Naive thymus-derived CD4-positive, alpha-beta T cell (primary cell): ENCODE results near the gene MOK. TPM values are rescaled to one million over a fixed set of nuclear protein-coding genes. Genes with fewer than 3 reads are reported as not detected.

ENCODE experiments used
- ATAC-seq: fragments of 150-1000 bp; cut with Tn5 transposase; 2 replicates; pipeline ENCODE4 v1.10.0; 2021; ENCODE audit warnings: mild to moderate bottlenecking, moderate library complexity
- CTCF ChIA-PET: fragments of 350-600 bp; sonication (Branson Sonifier 250); formaldehyde crosslinking; loops from one replicate; lab custom pipeline; 2021; ENCODE audit warnings: antibody characterized with exemption; lab: Charles Lee
- POLR2A ChIA-PET: fragments of 350-600 bp; sonication (Branson Sonifier 250); formaldehyde crosslinking; loops from one replicate; lab custom pipeline; 2021; ENCODE audit warnings: antibody characterized with exemption, inconsistent platforms; lab: Charles Lee
- DNase-seq, 9 donors: peaks; one replicate each; pipeline versions ENCODE4 v3.0.0 to v3.0.0-alpha.2; 2020 to 2022; ENCODE audit warnings: mixed read lengths in 1 of 9
- H3K27ac ChIP-seq: one replicate; pipeline ENCODE4 v1.7.0; 2013; ENCODE audit warnings: mild to moderate bottlenecking, low read depth, low read length, moderate library complexity
- H3K27me3 ChIP-seq, 2 donors: one replicate each; pipeline ENCODE4 v1.7.0; 2013; ENCODE audit warnings: low read length in 2 of 2, mild to moderate bottlenecking in 2 of 2, moderate library complexity in 2 of 2; ENCODE audit not compliant: control insufficient read depth in 2 of 2, insufficient read depth in 2 of 2
- H3K36me3 ChIP-seq, 3 experiments: 1 replicate in 2 of 3; 2 replicates in 1 of 3; pipeline ENCODE4 v1.7.0; 2013; ENCODE audit warnings: low read length in 3 of 3, mild to moderate bottlenecking in 3 of 3, moderate library complexity in 1 of 3; ENCODE audit not compliant: insufficient read depth in 3 of 3, control insufficient read depth in 2 of 3
- H3K4me1 ChIP-seq, 2 donors: one replicate each; pipeline ENCODE4 v1.7.0; 2013; ENCODE audit warnings: low read length in 2 of 2, mild to moderate bottlenecking in 2 of 2, moderate library complexity in 1 of 2; ENCODE audit not compliant: control insufficient read depth in 2 of 2, insufficient read depth in 2 of 2
- H3K4me3 ChIP-seq: 2 replicates; pipeline ENCODE4 v1.7.0; 2013; ENCODE audit warnings: mild to moderate bottlenecking, low read length
- H3K9me3 ChIP-seq, 3 experiments: 1 replicate in 2 of 3; 2 replicates in 1 of 3; pipeline ENCODE4 v1.7.0; 2013; ENCODE audit warnings: low read length in 3 of 3; ENCODE audit not compliant: control insufficient read depth in 2 of 3
- H3K27ac Mint-ChIP-seq, 9 donors: one replicate each; pipeline ENCODE4 v1.8.0; 2020 to 2022; ENCODE audit warnings: mixed read lengths in 9 of 9, mild to moderate bottlenecking in 8 of 9, moderate library complexity in 5 of 9, inconsistent platforms in 2 of 9
- H3K27me3 Mint-ChIP-seq, 5 donors: one replicate each; pipeline ENCODE4 v1.8.0; 2021 to 2022; ENCODE audit warnings: mixed read lengths in 5 of 5, mild to moderate bottlenecking in 1 of 5
- H3K36me3 Mint-ChIP-seq, 5 donors: one replicate each; pipeline ENCODE4 v1.8.0; 2020 to 2022; ENCODE audit warnings: mixed read lengths in 5 of 5, mild to moderate bottlenecking in 3 of 5, inconsistent platforms in 1 of 5
- H3K4me1 Mint-ChIP-seq, 7 donors: one replicate each; pipeline ENCODE4 v1.8.0; 2020 to 2022; ENCODE audit warnings: mixed read lengths in 7 of 7, mild to moderate bottlenecking in 3 of 7, inconsistent platforms in 1 of 7
- H3K4me3 Mint-ChIP-seq, 10 donors: one replicate each; pipeline ENCODE4 v1.8.0; 2020 to 2022; ENCODE audit warnings: mild to moderate bottlenecking in 10 of 10, mixed read lengths in 10 of 10, moderate library complexity in 6 of 10, inconsistent platforms in 2 of 10
- H3K9me3 Mint-ChIP-seq, 11 donors: one replicate each; pipeline ENCODE4 v1.8.0; 2020 to 2022; ENCODE audit warnings: mixed read lengths in 11 of 11, mild to moderate bottlenecking in 4 of 11, inconsistent platforms in 1 of 11, moderate library complexity in 1 of 11
- intact Hi-C, 2 donors: fragments of 100-400 bp; cut with micrococcal nuclease; formaldehyde crosslinking; loops; one replicate each; pipeline ENCODE4 v1.15.1; 2023
- polyA plus RNA-seq, 2 donors: library from polyadenylated mRNA; unstranded; fragments of 300-500 nt; fragmentation: Illumina TruSeq; gene quantifications; one replicate each; pipeline ENCODE4 v1.2.3, GENCODE V29; 2021
- total RNA-seq, 6 experiments: library from RNA in 5 of 6; stranded (reverse) in 5 of 6; gene quantifications; 1 replicate in 5 of 6; 2 replicates in 1 of 6; pipeline ENCODE4 v1.2.3 and lab custom pipeline; 2021 to 2026

MOK gene
- total and polyA plus RNA-seq, 7 experiments from 2014 or later: 1.3 to 3.5 (median 1.9) TPM

DNA sequence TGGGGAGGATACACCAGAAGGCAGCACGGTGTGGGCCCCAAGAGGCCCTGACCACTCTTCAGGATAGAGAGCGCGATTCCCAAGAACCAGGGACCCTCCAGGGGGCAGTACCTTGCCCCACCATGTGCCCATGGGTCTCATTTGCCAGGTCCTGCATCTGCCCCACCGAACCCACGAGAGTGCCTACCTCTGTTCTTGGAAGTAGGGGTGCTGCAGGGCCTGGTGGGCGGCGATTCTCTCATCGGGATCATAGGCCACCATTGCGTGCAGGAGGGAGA is 72.7 kb downstream of the MOK start:
- Mint-ChIP-seq H3K4me3 (no peak overlapping the region), H3K27ac (no peak overlapping the region), H3K27me3 (no peaks in the 10 kb centered on the region), H3K36me3 (no peaks in the 10 kb centered on the region), H3K4me1 (no peaks in the 10 kb centered on the region), H3K9me3 (no peaks in the 10 kb centered on the region)
- ATAC-seq (no peak), DNase-seq (no peak)
- intact Hi-C loops: no loop called here
- Histone ChIP-seq H3K9me3 (no peaks in the 10 kb centered on the region), H3K4me3 (no peak overlapping the region), H3K4me1 (no peaks in the 10 kb centered on the region), H3K27ac (no peak overlapping the region), H3K27me3 (no peaks in the 10 kb centered on the region), H3K36me3 (no peaks in the 10 kb centered on the region)
- CTCF ChIA-PET: no interaction called here
- POLR2A ChIA-PET: no interaction called here

DNA sequence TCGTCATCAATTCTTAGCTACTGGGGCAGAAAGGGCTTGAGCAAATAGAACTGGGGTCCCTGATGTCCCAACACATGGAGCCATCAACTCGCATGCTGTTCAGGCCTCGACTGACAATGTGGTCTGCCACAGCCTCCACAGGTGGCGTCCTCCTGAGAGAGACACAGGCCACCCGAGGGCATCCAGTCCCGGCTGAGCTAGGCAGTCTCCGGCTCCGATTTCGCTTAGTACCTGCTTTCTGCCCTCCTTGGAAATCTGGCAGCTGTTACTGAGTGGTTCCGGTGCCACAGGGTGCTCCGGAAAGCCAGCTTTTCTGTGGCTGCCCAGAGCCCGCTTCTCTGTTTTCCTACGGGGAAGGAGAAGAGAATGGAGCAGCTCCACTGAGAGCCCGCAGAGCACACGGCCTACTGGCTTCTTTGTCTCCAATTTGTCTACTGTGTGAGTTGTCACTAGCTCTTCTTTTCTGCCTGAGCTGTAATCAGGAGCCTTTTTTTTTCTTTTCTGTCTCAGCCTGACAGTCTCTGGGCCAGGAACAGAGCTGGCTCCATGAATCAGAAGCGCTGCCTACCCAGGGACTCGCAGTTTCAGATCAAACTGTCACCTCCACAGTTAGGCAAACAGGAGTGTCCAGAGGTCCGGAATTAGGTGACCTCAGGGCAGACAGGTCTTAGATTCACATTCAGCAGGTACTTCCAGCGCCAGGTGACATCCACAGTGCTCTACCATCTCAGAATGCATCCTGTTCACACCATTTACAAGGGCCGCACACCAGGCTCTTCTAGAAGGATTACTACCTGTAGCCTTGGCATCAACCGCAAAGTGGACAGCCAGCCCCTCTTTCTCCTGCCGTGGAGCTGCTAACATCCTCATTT is 73.3 kb downstream of the MOK start:
- no peaks in the 10 kb centered on the region for H3K9me3 Mint-ChIP-seq
- no peak for DNase-seq
- ChIA-PET POLR2A (interaction anchor here (0.6 kb wide), 1 partner anchor 85 kb away, joined by 3 read pairs; no protein-coding TSS in a partner anchor), CTCF (interaction anchor here (0.9 to 1.0 kb wide), 2 partner anchors 24 to 82 kb away, joined by 3 read pairs; no protein-coding TSS in a partner anchor)
- Histone ChIP-seq H3K27me3 (no peaks in the 10 kb centered on the region), H3K9me3 (no peaks in the 10 kb centered on the region), H3K27ac (no peak overlapping the region), H3K36me3 (no peaks in the 10 kb centered on the region), H3K4me1 (no peaks in the 10 kb centered on the region), H3K4me3 (no peak overlapping the region)
- H3K4me1 Mint-ChIP-seq: no peaks in the 10 kb centered on the region
- no peaks in the 10 kb centered on the region for H3K27me3 Mint-ChIP-seq
- intact Hi-C loops: no loop called here
- no peak overlapping the region for H3K4me3 Mint-ChIP-seq
- ATAC-seq: no peak
- no peaks in the 10 kb centered on the region for H3K36me3 Mint-ChIP-seq
- no peak overlapping the region for H3K27ac Mint-ChIP-seq

DNA sequence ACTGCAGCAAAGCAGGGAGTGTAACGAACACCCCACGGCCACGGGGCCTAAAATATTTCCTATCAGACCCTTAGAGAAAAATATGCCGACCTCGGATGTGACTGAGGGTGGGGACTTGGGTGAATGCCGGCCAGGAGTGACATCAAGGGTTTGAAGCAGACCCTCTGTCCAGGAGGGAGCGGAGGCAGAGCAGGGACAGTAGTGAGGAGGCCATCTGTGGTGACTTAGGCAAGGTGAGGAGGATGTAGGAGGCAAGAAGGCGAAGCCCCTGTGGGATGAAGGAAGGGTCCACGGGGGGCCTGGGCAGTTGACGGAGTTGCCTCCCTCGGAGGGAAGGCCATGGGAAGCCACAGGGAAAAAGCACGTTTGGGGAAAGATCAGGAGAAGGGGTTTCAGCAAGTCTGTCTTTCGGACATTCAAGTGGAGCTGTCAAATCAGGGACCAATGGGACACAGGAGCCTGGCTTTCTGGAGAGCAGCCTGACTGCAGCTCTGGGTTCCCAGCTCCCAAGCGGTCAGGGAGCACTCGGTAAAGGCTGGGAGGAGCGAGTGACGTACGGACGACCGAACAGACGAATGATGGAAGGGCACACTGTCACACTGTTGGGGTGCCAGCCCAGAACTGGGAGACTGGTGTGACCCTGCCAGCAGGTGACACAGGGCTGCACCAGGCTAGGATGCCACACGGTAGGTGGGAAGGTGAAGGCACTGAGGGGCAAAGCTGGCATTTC is 74.3 kb downstream of the MOK start:
- DNase-seq (no peak), ATAC-seq (no peak)
- POLR2A ChIA-PET: interaction anchor here (0.6 kb wide), 1 partner anchor 86 kb away, joined by 3 read pairs; no protein-coding TSS in a partner anchor
- no peak overlapping the region for H3K27ac Mint-ChIP-seq
- Histone ChIP-seq H3K27me3 (no peaks in the 10 kb centered on the region), H3K36me3 (no peaks in the 10 kb centered on the region), H3K9me3 (no peaks in the 10 kb centered on the region), H3K27ac (no peak overlapping the region), H3K4me1 (no peaks in the 10 kb centered on the region), H3K4me3 (no peak overlapping the region)
- intact Hi-C loops: no loop called here
- CTCF ChIA-PET: interaction anchor here (0.9 kb wide), 1 partner anchor 25 kb away, joined by 3 read pairs; no protein-coding TSS in a partner anchor
- H3K36me3 Mint-ChIP-seq: no peaks in the 10 kb centered on the region
- H3K4me3 Mint-ChIP-seq: peak overlapping the region in 1 of 10 donors; percentile 23
- H3K27me3 Mint-ChIP-seq: no peaks in the 10 kb centered on the region
- H3K4me1 Mint-ChIP-seq: no peaks in the 10 kb centered on the region
- H3K9me3 Mint-ChIP-seq: no peaks in the 10 kb centered on the region

DNA sequence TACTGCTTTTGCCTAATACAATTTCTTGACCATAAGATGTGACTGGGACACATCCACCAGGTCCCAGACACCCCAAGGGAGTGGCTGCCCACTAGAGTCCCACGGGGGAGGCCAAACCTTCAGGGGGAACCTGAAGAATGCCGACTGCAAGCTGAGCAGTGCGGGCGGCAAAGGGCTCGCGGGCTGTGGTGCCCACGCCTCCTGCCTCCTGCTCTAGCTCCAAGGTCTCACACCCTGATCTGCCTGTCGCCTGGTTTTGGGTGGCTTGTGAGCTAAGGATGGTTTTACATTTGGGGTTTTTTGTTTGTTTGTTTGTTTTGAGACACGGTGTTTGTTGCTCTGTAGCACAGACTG is 75.2 kb downstream of the MOK start:
- no peaks in the 10 kb centered on the region for H3K27me3 ChIP-seq
- H3K4me3 ChIP-seq: no peak overlapping the region
- peaks cover 0 to 2% (median 0%) of the 10 kb centered on the region in 7 donors for H3K4me1 Mint-ChIP-seq
- no peak overlapping the region for H3K27ac Mint-ChIP-seq
- no peaks in the 10 kb centered on the region for H3K9me3 ChIP-seq
- H3K4me1 ChIP-seq: no peaks in the 10 kb centered on the region
- intact Hi-C loops: no loop called here
- CTCF ChIA-PET: no interaction called here
- peaks cover 0 to 4% (median 0%) of the 10 kb centered on the region in 5 donors for H3K36me3 Mint-ChIP-seq
- no peaks in the 10 kb centered on the region for H3K9me3 Mint-ChIP-seq
- ATAC-seq (no peak), DNase-seq (no peak)
- H3K27ac ChIP-seq: no peak overlapping the region
- POLR2A ChIA-PET: no interaction called here
- no peaks in the 10 kb centered on the region for H3K36me3 ChIP-seq
- no peaks in the 10 kb centered on the region for H3K27me3 Mint-ChIP-seq
- no peak overlapping the region for H3K4me3 Mint-ChIP-seq

DNA sequence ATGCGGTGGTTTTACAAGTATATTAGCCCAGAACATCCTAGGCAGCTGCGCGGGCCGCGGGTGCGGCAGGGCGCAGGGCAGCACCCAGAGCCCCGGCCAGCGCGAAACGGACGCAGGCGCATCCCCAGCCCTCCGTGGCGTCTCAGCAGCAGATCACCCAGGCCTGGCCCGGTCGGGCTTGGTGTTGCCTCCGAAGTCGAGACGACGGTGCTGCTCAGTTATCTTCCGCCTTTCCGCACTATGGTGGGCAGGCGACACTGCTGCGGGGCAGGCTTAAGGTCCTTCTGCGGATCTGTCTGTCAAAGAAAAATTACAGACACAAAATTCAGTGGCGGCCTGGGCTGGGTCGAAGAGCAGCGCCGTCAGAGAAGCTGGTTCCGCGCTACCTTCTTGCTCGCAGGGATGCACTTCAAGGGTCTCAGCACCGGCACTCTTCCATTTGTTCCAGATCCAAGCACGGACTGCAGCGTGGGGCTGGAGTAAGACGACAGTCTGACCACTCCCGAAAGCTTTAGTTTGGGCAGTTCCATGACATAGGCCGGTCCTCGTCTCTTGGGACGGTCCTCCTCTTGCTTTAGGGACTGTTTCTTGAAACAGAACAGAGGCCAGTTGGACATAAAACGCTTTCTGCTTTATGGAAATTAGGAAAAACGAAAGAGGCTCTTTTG is 75.8 kb downstream of the MOK start:
- Histone ChIP-seq H3K27ac (no peak overlapping the region), H3K27me3 (no peaks in the 10 kb centered on the region), H3K4me3 (no peak overlapping the region), H3K9me3 (no peaks in the 10 kb centered on the region), H3K4me1 (no peaks in the 10 kb centered on the region), H3K36me3 (no peaks in the 10 kb centered on the region)
- ChIA-PET POLR2A (no interaction called here), CTCF (no interaction called here)
- peaks cover 0 to 8% (median 0%) of the 10 kb centered on the region in 5 donors for H3K36me3 Mint-ChIP-seq
- H3K27me3 Mint-ChIP-seq: no peaks in the 10 kb centered on the region
- no peak for ATAC-seq
- peaks cover 0 to 6% (median 0%) of the 10 kb centered on the region in 7 donors for H3K4me1 Mint-ChIP-seq
- intact Hi-C loops: no loop called here
- H3K4me3 Mint-ChIP-seq: no peak overlapping the region
- DNase-seq: no peak
- H3K9me3 Mint-ChIP-seq: no peaks in the 10 kb centered on the region
- no peak overlapping the region for H3K27ac Mint-ChIP-seq

GRCh38 chr14:102227184-102227964 is 77.6 kb downstream of the MOK start:
- H3K4me1 Mint-ChIP-seq: peaks cover 0 to 6% (median 0%) of the 10 kb centered on the region in 7 donors
- H3K4me1 ChIP-seq: no peaks in the 10 kb centered on the region
- peaks cover 0 to 12% (median 3%) of the 10 kb centered on the region in 5 donors for H3K36me3 Mint-ChIP-seq
- intact Hi-C loops: no loop called here
- no peak overlapping the region for H3K4me3 Mint-ChIP-seq
- H3K27me3 Mint-ChIP-seq: no peaks in the 10 kb centered on the region
- H3K27ac ChIP-seq: no peak overlapping the region
- no peaks in the 10 kb centered on the region for H3K27me3 ChIP-seq
- no peaks in the 10 kb centered on the region for H3K9me3 Mint-ChIP-seq
- no peaks in the 10 kb centered on the region for H3K9me3 ChIP-seq
- no peak for DNase-seq
- POLR2A ChIA-PET: no interaction called here
- no peak for ATAC-seq
- no peak overlapping the region for H3K4me3 ChIP-seq
- H3K36me3 ChIP-seq: peaks cover 0 to 4% (median 0%) of the 10 kb centered on the region in 3 experiments
- H3K27ac Mint-ChIP-seq: no peak overlapping the region
- CTCF ChIA-PET: no interaction called here
